Astrocyte of the hippocampus (primary cell): Measurements from ENCODE around the gene TOP2B.

Experiments used
- DNase-seq: peaks from one replicate; pipeline ENCODE4 v3.0.0; 2011; ENCODE audit warnings: low read depth, low spot score

Gene TOP2B

GRCh38 chr3:25664812-25665314 lies at the start of gene TOP2B:
TSS of gene TOP2B (minus strand) at chr3:25664907. CDS start at chr3:25664297, 610 bp downstream.
- peak; percentile 99 for DNase-seq

- DNase-seq, result no peak
These were observed 48.8 kb upstream of the TOP2B start for GRCh38 chr3:25713341-25713985.

- no peak for DNase-seq
These were observed 46.4 kb upstream of the TOP2B start for GRCh38 chr3:25711090-25711489.

- DNase-seq, result no peak
These were observed 43.3 kb upstream of the TOP2B start for GRCh38 chr3:25708036-25708435.

- no peak for DNase-seq
These were observed 42.7 kb upstream of the TOP2B start for GRCh38 chr3:25707268-25707926.

GRCh38 chr3:25706213-25706612 lies 41.5 kb upstream of the TOP2B start:
- DNase-seq, result no peak

- DNase-seq, result no peak
These were observed 32.8 kb upstream of the TOP2B start for GRCh38 chr3:25697553-25697952.

GRCh38 chr3:25695731-25696420 lies 31.2 kb upstream of the TOP2B start:
- no peak for DNase-seq

GRCh38 chr3:25693238-25693637 lies 28.5 kb upstream of the TOP2B start:
- no peak for DNase-seq

- no peak for DNase-seq
These were observed 27.6 kb upstream of the TOP2B start for GRCh38 chr3:25692341-25692740.

- DNase-seq, result no peak
These were observed 26.2 kb upstream of the TOP2B start for GRCh38 chr3:25690768-25691533.

- DNase-seq, result no peak
These were observed 24.5 kb upstream of the TOP2B start for GRCh38 chr3:25689226-25689625.

GRCh38 chr3:25687742-25688141 lies 23.0 kb upstream of the TOP2B start:
- DNase-seq, result no peak

- DNase-seq, result no peak
These were observed 22.1 kb upstream of the TOP2B start for GRCh38 chr3:25686766-25687165.

GRCh38 chr3:25683882-25684281 lies 19.2 kb upstream of the TOP2B start:
- DNase-seq, result no peak

- DNase-seq, result no peak
These were observed 18.7 kb upstream of the TOP2B start for GRCh38 chr3:25683410-25683809.

GRCh38 chr3:25679642-25680302 lies 15.1 kb upstream of the TOP2B start:
- no peak for DNase-seq

GRCh38 chr3:25679166-25679565 lies 14.5 kb upstream of the TOP2B start:
- no peak for DNase-seq

- DNase-seq, result peak; percentile 7
These were observed 13.9 kb upstream of the TOP2B start for GRCh38 chr3:25678581-25678980.

- no peak for DNase-seq
These were observed 12.4 kb upstream of the TOP2B start for GRCh38 chr3:25677121-25677520.

GRCh38 chr3:25674670-25675069 lies 10.0 kb upstream of the TOP2B start:
- DNase-seq, result no peak
